ENCODE results near the gene UBE2R2. TPM values are rescaled to one million over a fixed set of nuclear protein-coding genes. Genes with fewer than 3 reads are reported as not detected.

The UBE2R2 gene
- total RNA-seq, 3 donors from 2014 or later, result 32.1 to 55.5 (median 34.4) TPM

DNA sequence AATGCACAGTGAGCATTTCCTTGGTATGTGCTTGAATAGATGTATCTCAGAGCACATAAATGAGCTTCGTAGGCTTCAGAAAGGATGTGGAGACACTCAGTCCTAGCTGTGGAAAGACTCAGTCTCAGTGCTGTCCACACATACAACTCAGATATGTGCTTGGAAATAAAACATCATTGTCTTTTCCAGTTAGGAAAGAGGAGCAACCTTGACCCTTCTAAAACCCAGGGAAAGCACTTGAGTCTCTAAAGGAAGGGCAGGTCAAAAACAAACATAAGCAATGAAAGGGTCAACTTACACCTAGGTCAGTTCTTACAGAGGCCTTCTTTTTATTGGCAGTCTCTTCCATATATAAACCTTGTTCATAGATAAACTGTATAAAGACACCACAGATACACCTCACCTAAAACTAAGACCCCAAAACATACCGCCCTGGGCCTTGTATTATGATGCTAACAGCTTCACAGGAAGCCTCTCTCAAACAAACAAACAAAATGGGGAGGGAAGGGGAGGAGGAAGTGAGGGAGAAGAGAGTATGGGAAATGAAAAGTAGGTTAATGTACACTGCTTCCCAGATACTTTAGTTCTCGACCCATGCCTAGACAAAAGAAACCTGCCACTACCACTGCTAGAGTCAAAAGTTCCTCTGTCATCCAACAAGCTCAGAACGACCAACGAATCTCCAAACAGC is 117.4 kb downstream of the UBE2R2 start:
- Histone ChIP-seq H3K4me1 (ENCODE audit: low read depth) (no peaks in the 10 kb centered on the region), H3K36me3 (ENCODE audit: low read depth) (peaks cover 4% of the 10 kb centered on the region), H3K4me3 (no peak overlapping the region), H3K9me3 (no peaks in the 10 kb centered on the region)
- ATAC-seq (no peak), DNase-seq (no peak)
- TF ChIP-seq, protein P1, sequence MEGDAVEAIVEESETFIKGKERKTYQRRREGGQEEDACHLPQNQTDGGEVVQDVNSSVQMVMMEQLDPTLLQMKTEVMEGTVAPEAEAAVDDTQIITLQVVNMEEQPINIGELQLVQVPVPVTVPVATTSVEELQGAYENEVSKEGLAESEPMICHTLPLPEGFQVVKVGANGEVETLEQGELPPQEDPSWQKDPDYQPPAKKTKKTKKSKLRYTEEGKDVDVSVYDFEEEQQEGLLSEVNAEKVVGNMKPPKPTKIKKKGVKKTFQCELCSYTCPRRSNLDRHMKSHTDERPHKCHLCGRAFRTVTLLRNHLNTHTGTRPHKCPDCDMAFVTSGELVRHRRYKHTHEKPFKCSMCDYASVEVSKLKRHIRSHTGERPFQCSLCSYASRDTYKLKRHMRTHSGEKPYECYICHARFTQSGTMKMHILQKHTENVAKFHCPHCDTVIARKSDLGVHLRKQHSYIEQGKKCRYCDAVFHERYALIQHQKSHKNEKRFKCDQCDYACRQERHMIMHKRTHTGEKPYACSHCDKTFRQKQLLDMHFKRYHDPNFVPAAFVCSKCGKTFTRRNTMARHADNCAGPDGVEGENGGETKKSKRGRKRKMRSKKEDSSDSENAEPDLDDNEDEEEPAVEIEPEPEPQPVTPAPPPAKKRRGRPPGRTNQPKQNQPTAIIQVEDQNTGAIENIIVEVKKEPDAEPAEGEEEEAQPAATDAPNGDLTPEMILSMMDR (IDR thresholded peaks at IDR 0.05), result no peak
- intact Hi-C loops (cut with DNase I, micrococcal nuclease), result no loop called here

DNA sequence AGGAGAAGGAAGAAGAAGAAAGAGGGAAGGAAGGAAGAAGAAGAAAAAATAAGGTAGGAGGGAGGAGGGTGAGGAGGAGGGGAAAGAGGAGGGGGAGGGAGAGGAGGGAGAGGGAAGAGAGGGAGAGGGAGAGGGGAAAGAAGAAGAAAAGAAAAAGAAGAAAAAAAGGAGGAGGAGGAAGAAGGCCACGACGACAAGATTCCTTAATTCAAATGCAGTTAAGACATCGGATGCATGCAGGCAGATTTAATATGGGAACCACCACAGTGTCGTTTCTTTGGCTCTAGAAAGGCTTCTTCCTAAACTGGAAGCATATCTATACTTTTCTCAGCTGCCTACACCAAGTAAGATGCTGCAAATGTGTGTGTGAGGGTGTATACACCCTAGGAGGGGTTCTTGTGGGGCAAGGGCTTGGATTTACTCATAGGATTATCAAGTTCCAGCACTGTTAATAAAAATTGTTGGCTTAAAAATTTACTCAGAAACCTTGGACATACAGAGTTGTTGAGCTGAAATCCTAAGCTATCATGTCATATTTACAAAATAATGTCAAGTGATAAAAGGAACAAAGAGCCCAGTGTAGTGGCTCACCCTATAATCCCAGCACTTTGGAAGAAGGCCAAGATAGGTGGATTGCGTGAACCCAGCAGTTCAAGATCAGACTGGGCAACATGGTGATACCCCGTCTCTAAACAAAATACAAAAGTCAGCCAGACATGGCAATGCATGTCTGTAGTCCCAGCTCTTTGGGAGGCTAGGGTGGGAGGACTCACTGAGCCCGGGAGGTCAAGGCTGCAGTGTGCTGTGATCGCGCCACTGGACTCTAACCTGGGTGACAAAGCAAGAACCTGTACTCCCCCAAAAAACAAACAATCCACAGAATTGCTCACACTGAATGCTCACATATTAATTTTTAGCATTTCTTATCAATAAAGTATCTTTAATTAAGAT is 123.2 kb downstream of the UBE2R2 start:
- ATAC-seq (peak; percentile 89), DNase-seq (peak in 1 of 3 donors; percentile 51)
- H3K36me3 ChIP-seq (ENCODE audit: low read depth), result peaks cover 3% of the 10 kb centered on the region
- H3K9me3 ChIP-seq, result no peaks in the 10 kb centered on the region
- H3K4me3 ChIP-seq, result no peak overlapping the region
- intact Hi-C loops (cut with DNase I, micrococcal nuclease), result no loop called here
- H3K4me1 ChIP-seq (ENCODE audit: low read depth), result peaks cover 7% of the 10 kb centered on the region
- TF ChIP-seq, protein P1 (IDR thresholded peaks at IDR 0.05), result no peak

- TF ChIP-seq, protein P1 (IDR thresholded peaks at IDR 0.05), result no peak
- intact Hi-C loops (cut with DNase I, micrococcal nuclease), result no loop called here
- H3K36me3 ChIP-seq (ENCODE audit: low read depth), result no peaks in the 10 kb centered on the region
- ATAC-seq, result peak; percentile 19
- no peak for DNase-seq
- peaks cover 7% of the 10 kb centered on the region for H3K4me1 ChIP-seq (ENCODE audit: low read depth)
- no peaks in the 10 kb centered on the region for H3K9me3 ChIP-seq
- H3K4me3 ChIP-seq, result no peak overlapping the region
Observed at GRCh38 chr9:33942471-33943083, 125.6 kb downstream of the UBE2R2 start.

DNA sequence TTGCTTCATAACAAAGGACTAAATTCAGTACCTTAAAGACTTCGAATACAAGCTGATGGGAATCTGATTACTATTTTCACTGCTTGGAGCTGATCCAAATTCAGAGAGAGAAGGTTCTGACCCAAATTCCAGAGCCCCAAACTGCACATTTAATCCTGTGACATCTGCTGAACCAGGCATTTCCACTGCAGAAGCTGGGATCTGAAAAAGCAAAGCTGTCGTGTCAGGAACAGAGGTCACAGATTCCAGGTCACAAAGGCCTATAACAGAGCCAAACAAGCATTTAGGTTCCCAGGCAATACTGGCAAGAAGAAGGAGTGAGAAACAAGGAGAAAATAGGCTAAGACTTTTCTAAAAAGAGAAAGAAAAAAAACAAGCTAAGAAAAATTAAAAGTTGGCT is 126.4 kb downstream of the UBE2R2 start:
- TF ChIP-seq, protein P1 (IDR thresholded peaks at IDR 0.05), result no peak
- intact Hi-C loops (cut with DNase I, micrococcal nuclease), result no loop called here
- ATAC-seq (no peak), DNase-seq (no peak)
- Histone ChIP-seq H3K4me3 (no peak overlapping the region), H3K9me3 (no peaks in the 10 kb centered on the region), H3K36me3 (ENCODE audit: low read depth) (no peaks in the 10 kb centered on the region), H3K4me1 (ENCODE audit: low read depth) (peaks cover 7% of the 10 kb centered on the region)

DNA sequence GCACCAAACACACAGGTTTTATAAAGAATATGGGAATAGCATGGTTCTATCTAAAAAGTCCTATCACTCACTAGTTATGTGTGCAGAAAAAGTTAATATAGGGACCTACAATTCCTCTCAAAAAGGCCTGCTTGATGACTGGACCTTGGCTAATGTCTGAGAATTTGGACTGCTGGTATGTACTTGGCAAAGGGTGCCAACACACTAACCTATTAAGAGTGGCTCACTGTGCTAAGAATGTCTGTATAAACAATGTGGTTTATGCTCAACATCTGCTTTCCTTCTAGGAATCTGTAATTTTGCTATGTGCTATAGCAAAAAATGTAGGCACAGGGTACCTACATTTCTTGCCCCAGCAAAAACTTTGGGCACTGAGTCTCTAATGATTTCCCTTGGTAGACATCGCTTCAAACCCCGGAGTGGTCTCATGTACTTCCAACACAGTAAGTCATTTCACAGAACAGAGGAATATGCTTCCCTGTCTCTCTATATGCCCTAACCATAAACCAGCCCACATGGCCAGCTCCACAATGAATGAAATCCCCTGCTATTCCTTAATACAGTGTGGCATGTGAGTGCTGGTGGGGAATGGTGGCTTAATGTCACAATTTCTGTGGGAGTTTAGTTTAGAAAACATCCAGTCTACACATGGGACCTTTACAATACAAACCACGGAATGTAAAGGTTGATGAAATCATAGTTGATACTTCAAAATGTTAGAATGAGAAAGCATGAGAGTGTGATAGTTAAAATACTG is 130.0 kb downstream of the UBE2R2 start:
- DNase-seq, result no peak
- intact Hi-C loops (cut with DNase I, micrococcal nuclease), result no loop called here
- TF ChIP-seq, protein P1 (IDR thresholded peaks at IDR 0.05), result no peak
- H3K4me3 ChIP-seq, result no peak overlapping the region
- no peaks in the 10 kb centered on the region for H3K36me3 ChIP-seq (ENCODE audit: low read depth)
- H3K4me1 ChIP-seq (ENCODE audit: low read depth), result no peaks in the 10 kb centered on the region
- no peaks in the 10 kb centered on the region for H3K9me3 ChIP-seq
- ATAC-seq, result no peak
